NAMALWA (cell line): Measurements from ENCODE around the gene C16orf86.

Experiments used
- DNase-seq: peaks from one replicate; pipeline ENCODE4 v3.0.0-alpha.2; 2015; ENCODE audit warnings: low spot score

Gene C16orf86

GRCh38 chr16:67694611-67695010, 28.0 kb downstream of the C16orf86 start:
- no peak for DNase-seq

GRCh38 chr16:67697422-67698185, 31.0 kb downstream of the C16orf86 start:
- no peak for DNase-seq

- DNase-seq: no peak
These were observed 32.7 kb downstream of the C16orf86 start for GRCh38 chr16:67699265-67699664.

GRCh38 chr16:67701420-67701819, 34.8 kb downstream of the C16orf86 start:
- no peak for DNase-seq

- DNase-seq: no peak
These were observed 35.5 kb downstream of the C16orf86 start for GRCh38 chr16:67702130-67702529.

- DNase-seq: no peak
These were observed 37.0 kb downstream of the C16orf86 start for GRCh38 chr16:67703626-67704025.

GRCh38 chr16:67704110-67704509, 37.5 kb downstream of the C16orf86 start:
- no peak for DNase-seq

GRCh38 chr16:67707210-67707609, 40.6 kb downstream of the C16orf86 start:
- no peak for DNase-seq

- DNase-seq: no peak
These were observed 41.2 kb downstream of the C16orf86 start for GRCh38 chr16:67707790-67708189.

- DNase-seq: no peak
These were observed 41.8 kb downstream of the C16orf86 start for GRCh38 chr16:67708368-67708771.

- no peak for DNase-seq
These were observed 42.4 kb downstream of the C16orf86 start for GRCh38 chr16:67709050-67709449.

- no peak for DNase-seq
These were observed 44.0 kb downstream of the C16orf86 start for GRCh38 chr16:67710607-67711006.

GRCh38 chr16:67713647-67714273, 47.1 kb downstream of the C16orf86 start:
- DNase-seq: no peak

GRCh38 chr16:67714522-67714921, 47.9 kb downstream of the C16orf86 start:
- DNase-seq: no peak

- DNase-seq: no peak
These were observed 49.5 kb downstream of the C16orf86 start for GRCh38 chr16:67716097-67716496.
